Measurements from ENCODE around the gene GPC6. TPM values are rescaled to one million over a fixed set of nuclear protein-coding genes. Genes with fewer than 3 reads are reported as not detected.
A peak's percentile ranks its signal among the peaks of the same experiment; 100 is the strongest.
"Not testable (repeated sequence)": the region's sequence is repeated elsewhere in the genome, so short reads cannot be mapped to it uniquely, and the experiment has no call there.

The GPC6 gene
- total and polyA plus RNA-seq, 2 experiments from 2014 or later, result 14.4 to 43.3 TPM

GRCh38 chr13:93476175-93476574 is 249.6 kb downstream of the GPC6 start:
- DNase-seq (ENCODE audit: low read depth in 1 of 2, low spot score in 1 of 2), result peak in 1 of 2 donors; percentile 71
- H3K4me3 ChIP-seq, result no peak overlapping the region
- H3K4me1 ChIP-seq (ENCODE audit: low read depth), result no peaks in the 10 kb centered on the region
- TF ChIP-seq CTCF (IDR thresholded peaks at IDR 0.05; ENCODE audit: low read depth, low read length), result no peak
- H3K9me3 ChIP-seq (ENCODE audit: low read depth), result no peaks in the 10 kb centered on the region
- no peak overlapping the region for H3K27ac ChIP-seq
- no peaks in the 10 kb centered on the region for H3K36me3 ChIP-seq
- no peaks in the 10 kb centered on the region for H3K27me3 ChIP-seq

GRCh38 chr13:93477238-93477637 is 250.6 kb downstream of the GPC6 start:
- no peaks in the 10 kb centered on the region for H3K4me1 ChIP-seq (ENCODE audit: low read depth)
- no peak for DNase-seq (ENCODE audit: low read depth in 1 of 2, low spot score in 1 of 2)
- H3K27me3 ChIP-seq, result no peaks in the 10 kb centered on the region
- H3K36me3 ChIP-seq, result no peaks in the 10 kb centered on the region
- H3K27ac ChIP-seq, result no peak overlapping the region
- no peaks in the 10 kb centered on the region for H3K9me3 ChIP-seq (ENCODE audit: low read depth)
- TF ChIP-seq CTCF (IDR thresholded peaks at IDR 0.05; ENCODE audit: low read depth, low read length), result no peak
- no peak overlapping the region for H3K4me3 ChIP-seq

DNA sequence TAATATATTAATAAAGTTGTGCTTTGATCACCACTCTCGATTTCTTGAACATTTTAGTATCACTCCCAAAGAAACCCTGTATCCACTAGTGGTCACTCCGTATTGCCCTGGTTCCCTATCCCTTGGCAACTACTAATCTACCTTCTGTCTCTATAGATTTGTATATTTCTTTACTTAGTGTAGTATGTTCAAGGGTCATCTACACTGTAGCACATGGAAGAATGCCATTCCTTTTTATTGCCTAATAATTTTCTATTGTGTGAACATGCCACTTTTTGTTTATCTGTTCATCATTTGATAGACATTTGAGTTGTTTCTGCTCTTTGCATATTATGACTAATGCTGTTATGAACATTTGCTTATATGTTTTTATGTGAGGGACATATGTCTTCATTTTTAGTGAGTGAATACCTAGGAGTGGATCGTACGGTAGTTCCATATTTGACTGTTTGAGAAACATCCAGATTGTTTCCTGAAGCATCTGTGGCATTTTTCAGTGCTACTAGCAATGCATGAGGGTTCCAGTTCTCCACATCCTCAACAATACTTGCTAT is 254.0 kb downstream of the GPC6 start:
- H3K4me1 ChIP-seq (ENCODE audit: low read depth), result no peaks in the 10 kb centered on the region
- peak in 1 of 2 donors; percentile 25 for DNase-seq (ENCODE audit: low read depth in 1 of 2, low spot score in 1 of 2)
- H3K27me3 ChIP-seq, result no peaks in the 10 kb centered on the region
- no peak overlapping the region for H3K27ac ChIP-seq
- no peak overlapping the region for H3K4me3 ChIP-seq
- no peaks in the 10 kb centered on the region for H3K36me3 ChIP-seq
- no peak for TF ChIP-seq CTCF (IDR thresholded peaks at IDR 0.05; ENCODE audit: low read depth, low read length)
- no peaks in the 10 kb centered on the region for H3K9me3 ChIP-seq (ENCODE audit: low read depth)

DNA sequence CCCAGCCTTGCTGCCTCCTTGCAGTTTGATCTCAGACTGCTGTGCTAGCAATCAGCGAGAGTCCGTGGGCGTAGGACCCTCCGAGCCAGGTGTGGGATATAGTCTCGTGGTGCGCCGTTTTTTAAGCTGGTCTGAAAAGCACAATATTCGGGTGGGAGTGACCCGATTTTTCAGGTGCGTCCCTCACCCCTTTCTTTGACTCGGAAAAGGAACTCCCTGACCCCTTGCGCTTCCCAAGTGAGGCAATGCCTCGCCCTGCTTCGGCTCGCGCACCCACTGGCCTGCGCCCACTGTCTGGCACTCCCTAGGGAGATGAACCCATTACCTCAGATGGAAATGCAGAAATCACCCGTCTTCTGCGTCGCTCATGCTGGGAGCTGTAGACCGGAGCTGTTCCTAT is 269.5 kb downstream of the GPC6 start:
- H3K9me3 ChIP-seq (ENCODE audit: low read depth); H3K27ac ChIP-seq; H3K4me3 ChIP-seq: not testable (repeated sequence)

GRCh38 chr13:93496985-93497673 is 270.5 kb downstream of the GPC6 start:
- DNase-seq (ENCODE audit: low read depth in 1 of 2, low spot score in 1 of 2), result peak in 1 of 2 donors; percentile 77
- H3K4me1 ChIP-seq (ENCODE audit: low read depth), result peaks cover 7% of the 10 kb centered on the region
- no peak for TF ChIP-seq CTCF (IDR thresholded peaks at IDR 0.05; ENCODE audit: low read depth, low read length)
- H3K36me3 ChIP-seq, result no peaks in the 10 kb centered on the region
- H3K27ac ChIP-seq, result no peak overlapping the region
- no peaks in the 10 kb centered on the region for H3K27me3 ChIP-seq
- H3K9me3 ChIP-seq (ENCODE audit: low read depth), result no peaks in the 10 kb centered on the region
- no peak overlapping the region for H3K4me3 ChIP-seq

More for the DNA sequence above, 269.5 kb downstream of the GPC6 start:
- not testable (repeated sequence) for H3K27me3 ChIP-seq; H3K4me1 ChIP-seq (ENCODE audit: low read depth); H3K36me3 ChIP-seq; DNase-seq (ENCODE audit: low read depth in 1 of 2, low spot score in 1 of 2)

GRCh38 chr13:93499991-93500390 is 273.4 kb downstream of the GPC6 start:
- no peaks in the 10 kb centered on the region for H3K9me3 ChIP-seq (ENCODE audit: low read depth)
- peak in 1 of 2 donors; percentile 30 for DNase-seq (ENCODE audit: low read depth in 1 of 2, low spot score in 1 of 2)
- no peak overlapping the region for H3K4me3 ChIP-seq
- no peak overlapping the region for H3K27ac ChIP-seq
- TF ChIP-seq CTCF (IDR thresholded peaks at IDR 0.05; ENCODE audit: low read depth, low read length), result no peak
- H3K4me1 ChIP-seq (ENCODE audit: low read depth), result peaks cover 19% of the 10 kb centered on the region
- no peaks in the 10 kb centered on the region for H3K36me3 ChIP-seq
- H3K27me3 ChIP-seq, result no peaks in the 10 kb centered on the region
